ENCODE measurements around the gene PARD3B.

DNA sequence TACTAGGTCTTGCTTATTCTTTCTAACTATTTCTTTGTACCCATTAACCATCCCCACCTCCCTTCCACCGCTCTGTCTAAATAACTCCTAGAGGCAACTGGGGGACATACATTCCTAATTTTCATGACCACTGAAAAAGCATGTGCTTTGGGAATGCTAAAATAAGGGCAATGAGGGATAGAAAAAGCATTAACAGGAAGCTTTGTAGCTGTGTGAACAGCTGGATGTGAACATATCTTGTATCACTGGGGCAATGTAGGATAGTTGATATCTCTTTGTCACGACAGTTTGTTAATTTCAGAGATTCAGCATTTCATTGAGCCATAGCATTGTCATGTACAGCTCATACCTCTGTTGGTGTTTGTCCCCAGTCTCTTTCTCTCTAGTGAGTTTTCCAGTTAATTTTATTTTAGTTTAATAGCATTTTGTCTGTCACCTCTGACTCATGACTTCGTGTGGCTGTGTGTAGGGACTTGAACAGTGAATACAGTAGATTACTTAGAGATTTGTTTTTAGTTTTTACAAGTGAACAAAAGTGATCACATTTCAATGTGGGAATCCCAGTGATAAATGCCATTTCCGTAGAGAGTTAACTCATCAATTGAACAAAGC, 906.7 kb downstream of the PARD3B start:
- TF ChIP-seq REST (IDR thresholded peaks at IDR 0.05; ENCODE audit: insufficient read depth in 1 of 2, low read depth in 2 of 2, low read length in 1 of 2) (no peak), TCF7L2 (IDR thresholded peaks at IDR 0.05; ENCODE audit: low read depth, low read length) (no peak), POLR2AphosphoS5 (IDR thresholded peaks at IDR 0.05; ENCODE audit: low read depth, low read length) (no peak), SIN3A (IDR thresholded peaks at IDR 0.05; ENCODE audit: borderline replicate concordance, insufficient read depth, low read depth, low read length) (no peak)
- TF ChIP-seq, protein P1, sequence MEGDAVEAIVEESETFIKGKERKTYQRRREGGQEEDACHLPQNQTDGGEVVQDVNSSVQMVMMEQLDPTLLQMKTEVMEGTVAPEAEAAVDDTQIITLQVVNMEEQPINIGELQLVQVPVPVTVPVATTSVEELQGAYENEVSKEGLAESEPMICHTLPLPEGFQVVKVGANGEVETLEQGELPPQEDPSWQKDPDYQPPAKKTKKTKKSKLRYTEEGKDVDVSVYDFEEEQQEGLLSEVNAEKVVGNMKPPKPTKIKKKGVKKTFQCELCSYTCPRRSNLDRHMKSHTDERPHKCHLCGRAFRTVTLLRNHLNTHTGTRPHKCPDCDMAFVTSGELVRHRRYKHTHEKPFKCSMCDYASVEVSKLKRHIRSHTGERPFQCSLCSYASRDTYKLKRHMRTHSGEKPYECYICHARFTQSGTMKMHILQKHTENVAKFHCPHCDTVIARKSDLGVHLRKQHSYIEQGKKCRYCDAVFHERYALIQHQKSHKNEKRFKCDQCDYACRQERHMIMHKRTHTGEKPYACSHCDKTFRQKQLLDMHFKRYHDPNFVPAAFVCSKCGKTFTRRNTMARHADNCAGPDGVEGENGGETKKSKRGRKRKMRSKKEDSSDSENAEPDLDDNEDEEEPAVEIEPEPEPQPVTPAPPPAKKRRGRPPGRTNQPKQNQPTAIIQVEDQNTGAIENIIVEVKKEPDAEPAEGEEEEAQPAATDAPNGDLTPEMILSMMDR (IDR thresholded peaks at IDR 0.05): no peak

Data from Panc1 (cell line).